HEK293T (cell line): Measurements from ENCODE around the gene TNFSF10.

Experiments used
- CTCF ChIA-PET: fragments of 350-600 bp; formaldehyde crosslinking; extraction: SDS; loops from one replicate; lab custom pipeline; 2021; ENCODE audit warnings: antibody characterized with exemption, inconsistent platforms; lab: Yijun Ruan, JAX
- POLR2A ChIA-PET: fragments of 350-600 bp; formaldehyde crosslinking; extraction: SDS; loops from one replicate; lab custom pipeline; 2020; ENCODE audit warnings: antibody characterized with exemption, inconsistent platforms; lab: Yijun Ruan, JAX
- DNase-seq: peaks from one replicate; pipeline ENCODE4 v3.0.0; 2012; ENCODE audit warnings: mixed read lengths; ENCODE audit errors: extremely low spot score
- ARNT ChIP-seq: fragments of 450-650 bp; IDR thresholded peaks from 2 replicates; pipeline ENCODE4 v1.6.1; 2017; ENCODE audit warnings: mild to moderate bottlenecking
- BHLHE40 ChIP-seq: fragments of 450-650 bp; IDR thresholded peaks from 2 replicates; pipeline ENCODE4 v1.6.1; 2016; ENCODE audit warnings: mild to moderate bottlenecking, moderate library complexity, borderline replicate concordance
- CTBP1 ChIP-seq: fragments of 450-650 bp; IDR thresholded peaks from 2 replicates; pipeline ENCODE4 v1.6.1; 2016; ENCODE audit warnings: borderline replicate concordance
- ELF4 ChIP-seq: fragments of 450-650 bp; IDR thresholded peaks from 2 replicates; pipeline ENCODE4 v1.6.1; 2017; ENCODE audit warnings: antibody characterized with exemption
- FOXA1 ChIP-seq: fragments of 450-650 bp; IDR thresholded peaks from 2 replicates; pipeline ENCODE4 v1.6.1; 2016; ENCODE audit warnings: mild to moderate bottlenecking
- FOXK2 ChIP-seq: fragments of 450-650 bp; IDR thresholded peaks from 2 replicates; pipeline ENCODE4 v1.6.1; 2016; ENCODE audit warnings: mild to moderate bottlenecking
- FOXM1 ChIP-seq: fragments of 450-650 bp; IDR thresholded peaks from 2 replicates; pipeline ENCODE4 v1.6.1; 2017; ENCODE audit warnings: mild to moderate bottlenecking, borderline replicate concordance
- HDGF ChIP-seq: fragments of 450-650 bp; IDR thresholded peaks from 2 replicates; pipeline ENCODE4 v1.6.1; 2017; ENCODE audit warnings: antibody characterized with exemption, borderline replicate concordance
- L3MBTL2 ChIP-seq: fragments of 450-650 bp; conservative IDR thresholded peaks from 2 replicates; pipeline ENCODE4 v1.6.1; 2016; ENCODE audit warnings: mild to moderate bottlenecking
- LEF1 ChIP-seq: fragments of 450-650 bp; IDR thresholded peaks from 2 replicates; pipeline ENCODE4 v1.6.1; 2017; ENCODE audit warnings: mild to moderate bottlenecking, borderline replicate concordance
- NFRKB ChIP-seq: fragments of 450-650 bp; IDR thresholded peaks from 2 replicates; pipeline ENCODE4 v1.6.1; 2016; ENCODE audit warnings: mild to moderate bottlenecking, moderate library complexity
- SP1 ChIP-seq: fragments of 450-650 bp; IDR thresholded peaks from 2 replicates; pipeline ENCODE4 v1.6.1; 2017
- SUZ12 ChIP-seq: fragments of 450-650 bp; IDR thresholded peaks from 2 replicates; pipeline ENCODE4 v1.6.1; 2016; ENCODE audit warnings: mild to moderate bottlenecking
- TARDBP ChIP-seq: fragments of 450-650 bp; IDR thresholded peaks from 2 replicates; pipeline ENCODE4 v1.6.1; 2016
- ZNF384 ChIP-seq: fragments of 450-650 bp; IDR thresholded peaks from 2 replicates; pipeline ENCODE4 v1.6.1; 2016
- TF ChIP-seq, protein P1 (sequence below): fragments of 450-650 bp; IDR thresholded peaks from 2 replicates; pipeline ENCODE4 v1.6.1; 2016

Gene TNFSF10

DNA sequence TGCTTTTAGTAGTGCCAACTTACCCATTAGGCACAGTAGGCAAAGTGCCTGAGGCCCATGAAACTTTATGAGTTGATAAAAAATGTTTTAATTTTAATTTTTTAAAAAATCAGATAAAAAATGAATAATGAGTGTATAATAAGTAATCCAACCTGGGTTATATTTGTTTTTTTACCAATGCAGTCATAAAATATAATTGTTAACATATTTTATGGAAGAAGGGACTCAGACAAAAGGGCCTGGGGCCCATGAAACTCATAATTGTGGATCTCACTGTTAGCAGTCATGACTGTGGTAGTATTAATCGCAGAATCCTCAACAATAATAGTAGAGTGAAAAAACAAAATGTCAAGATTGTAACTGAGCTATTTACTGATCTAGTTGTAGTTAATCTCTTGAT, 16.8 kb upstream of the TNFSF10 start:
- TF ChIP-seq FOXA1 (no peak), FOXK2 (no peak), TARDBP (no peak), ARNT (no peak), LEF1 (no peak), NFRKB (no peak), CTBP1 (no peak), SP1 (no peak), L3MBTL2 (no peak), ELF4 (no peak), SUZ12 (no peak)
- TF ChIP-seq, protein P1, sequence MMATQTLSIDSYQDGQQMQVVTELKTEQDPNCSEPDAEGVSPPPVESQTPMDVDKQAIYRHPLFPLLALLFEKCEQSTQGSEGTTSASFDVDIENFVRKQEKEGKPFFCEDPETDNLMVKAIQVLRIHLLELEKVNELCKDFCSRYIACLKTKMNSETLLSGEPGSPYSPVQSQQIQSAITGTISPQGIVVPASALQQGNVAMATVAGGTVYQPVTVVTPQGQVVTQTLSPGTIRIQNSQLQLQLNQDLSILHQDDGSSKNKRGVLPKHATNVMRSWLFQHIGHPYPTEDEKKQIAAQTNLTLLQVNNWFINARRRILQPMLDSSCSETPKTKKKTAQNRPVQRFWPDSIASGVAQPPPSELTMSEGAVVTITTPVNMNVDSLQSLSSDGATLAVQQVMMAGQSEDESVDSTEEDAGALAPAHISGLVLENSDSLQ = no peak
- CTCF ChIA-PET = no interaction called here
- POLR2A ChIA-PET = interaction anchor here (0.8 kb wide), 1 partner anchor 12 kb away, joined by 4 read pairs; no protein-coding TSS in a partner anchor
- DNase-seq = no peak

DNA sequence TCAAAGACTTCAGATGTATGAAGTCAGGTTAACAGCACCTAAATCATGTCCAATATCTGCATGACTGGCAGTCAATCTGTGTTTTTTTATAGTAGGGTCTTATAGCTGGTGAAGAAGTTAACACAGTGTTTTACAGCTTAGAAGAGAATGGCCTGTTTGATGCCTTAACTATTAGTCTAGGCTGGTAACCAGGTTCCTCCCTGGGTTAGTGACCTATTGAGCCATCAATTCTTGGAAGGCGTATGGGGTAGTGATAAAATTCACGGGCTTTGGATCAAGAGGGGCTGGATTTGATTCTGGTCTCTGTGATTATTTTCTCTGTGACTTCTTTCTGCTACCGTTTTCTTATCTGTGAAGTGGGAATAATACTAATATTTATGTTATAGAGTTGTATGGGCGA, 16.0 kb upstream of the TNFSF10 start:
- ChIA-PET CTCF (no interaction called here), POLR2A (no interaction called here)
- TF ChIP-seq ZNF384 (no peak), ELF4 (no peak), HDGF (no peak), SP1 (no peak), TARDBP (no peak), L3MBTL2 (no peak), FOXM1 (no peak), FOXK2 (no peak), ARNT (no peak), CTBP1 (no peak), BHLHE40 (no peak), FOXA1 (no peak), SUZ12 (no peak), LEF1 (no peak), NFRKB (no peak)
- TF ChIP-seq, protein P1 = no peak
- no peak for DNase-seq

GRCh38 chr3:172538368-172539151, 15.3 kb upstream of the TNFSF10 start:
- ChIA-PET CTCF (no interaction called here), POLR2A (no interaction called here)
- TF ChIP-seq, protein P1 = no peak
- TF ChIP-seq HDGF (no peak), TARDBP (no peak), L3MBTL2 (no peak), ELF4 (no peak), ARNT (no peak), LEF1 (no peak), FOXM1 (no peak), CTBP1 (no peak), FOXA1 (no peak), FOXK2 (no peak)
- no peak for DNase-seq

DNA sequence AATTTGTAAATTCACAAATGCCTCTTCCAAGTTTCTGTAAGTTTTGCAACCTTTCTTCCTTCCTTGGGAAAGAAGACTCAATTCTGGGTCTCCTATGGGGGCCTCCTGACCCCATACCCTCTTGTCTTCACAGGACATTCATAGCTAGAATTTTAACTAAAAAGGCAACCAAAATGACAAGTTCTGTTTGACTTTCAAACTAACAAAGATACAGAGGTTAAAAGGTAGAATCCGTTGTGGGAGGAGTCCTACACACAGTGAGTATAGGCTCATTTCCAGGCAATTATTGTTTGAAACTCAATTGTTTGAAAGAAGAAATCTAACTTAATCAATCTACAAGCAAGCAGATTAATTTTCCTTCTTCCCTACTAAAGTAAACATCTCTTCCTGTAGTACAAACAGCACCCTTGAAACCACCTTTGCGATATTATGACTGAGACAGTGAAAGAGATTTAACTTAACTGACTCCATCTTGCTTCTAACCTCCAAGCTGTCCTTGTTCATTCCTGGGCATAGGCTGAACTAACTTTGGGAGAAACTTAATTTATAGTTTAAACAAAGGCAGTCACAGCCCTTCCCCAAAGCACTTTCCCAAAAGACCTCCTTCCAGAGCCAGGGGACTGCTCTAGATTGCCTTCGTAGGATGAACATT, 14.4 kb upstream of the TNFSF10 start:
- TF ChIP-seq CTBP1 (no peak), FOXM1 (no peak)
- no peak for DNase-seq
- CTCF ChIA-PET = no interaction called here
- POLR2A ChIA-PET = no interaction called here

DNA sequence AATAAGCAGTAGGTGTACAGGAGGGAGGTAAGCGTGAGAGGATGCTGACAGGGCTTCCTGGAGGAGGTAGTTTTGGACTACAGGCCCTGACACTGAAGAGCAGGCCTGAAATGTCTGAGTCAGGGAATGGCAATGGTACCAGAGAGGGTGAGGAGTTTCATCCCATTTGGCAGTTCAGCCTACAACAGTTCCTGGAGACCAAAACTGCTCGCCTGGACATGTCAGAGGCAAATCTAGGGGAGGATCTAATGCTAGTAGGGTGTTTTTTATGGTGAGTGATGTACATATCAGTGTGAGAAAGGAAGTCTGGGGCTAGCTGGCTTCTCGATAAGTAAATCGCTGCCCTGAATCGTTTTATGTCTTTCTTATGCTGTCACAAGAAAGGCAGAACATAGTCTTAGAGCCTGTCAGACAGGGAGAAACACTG, 13.8 kb upstream of the TNFSF10 start:
- ChIA-PET POLR2A (no interaction called here), CTCF (no interaction called here)
- no peak for DNase-seq
- TF ChIP-seq FOXA1 = no peak
- no peak for TF ChIP-seq FOXM1
- TF ChIP-seq NFRKB = no peak
- no peak for TF ChIP-seq HDGF
- TF ChIP-seq ELF4 = no peak
- no peak for TF ChIP-seq ZNF384
- no peak for TF ChIP-seq FOXK2
- no peak for TF ChIP-seq ARNT
- TF ChIP-seq L3MBTL2 = no peak
- no peak for TF ChIP-seq SP1
- TF ChIP-seq, protein P1 = no peak
- TF ChIP-seq BHLHE40 = no peak
- TF ChIP-seq TARDBP = no peak
- no peak for TF ChIP-seq SUZ12
- TF ChIP-seq LEF1 = no peak
- TF ChIP-seq CTBP1 = no peak
